Osteocyte (in vitro differentiated cells): ENCODE measurements around the gene CORO2B. TPM values are rescaled to one million over a fixed set of nuclear protein-coding genes. Genes with fewer than 3 reads are reported as not detected.
A peak's percentile ranks its signal among the peaks of the same experiment; 100 is the strongest.

Experiments
- DNase-seq: peaks from one replicate; pipeline ENCODE4 v3.0.0; 2021; ENCODE audit warnings: mixed read lengths; ENCODE audit not compliant: unreplicated experiment; ENCODE audit errors: extremely low spot score
- H3K27ac Mint-ChIP-seq: one replicate; pipeline ENCODE4 v1.8.0; 2021; ENCODE audit warnings: mild to moderate bottlenecking, mixed read lengths; ENCODE audit not compliant: unreplicated experiment
- H3K27me3 Mint-ChIP-seq: one replicate; pipeline ENCODE4 v1.8.0; 2021; ENCODE audit warnings: mixed read lengths; ENCODE audit not compliant: unreplicated experiment
- H3K36me3 Mint-ChIP-seq: one replicate; pipeline ENCODE4 v1.8.0; 2021; ENCODE audit warnings: mixed read lengths; ENCODE audit not compliant: unreplicated experiment
- H3K4me1 Mint-ChIP-seq: one replicate; pipeline ENCODE4 v1.8.0; 2021; ENCODE audit warnings: mixed read lengths; ENCODE audit not compliant: unreplicated experiment
- H3K4me3 Mint-ChIP-seq: one replicate; pipeline ENCODE4 v1.8.0; 2021; ENCODE audit warnings: mild to moderate bottlenecking, moderate library complexity, mixed read lengths; ENCODE audit not compliant: unreplicated experiment
- H3K9me3 Mint-ChIP-seq: one replicate; pipeline ENCODE4 v1.8.0; 2021; ENCODE audit warnings: mixed read lengths; ENCODE audit not compliant: unreplicated experiment
- total RNA-seq: library from RNA; stranded (reverse); gene quantifications from 2 replicates; pipeline ENCODE4 v1.2.1, GENCODE V29; 2021
- TF ChIP-seq, protein P1 (sequence below): fragments of 200-600 bp; sonication (generic); IDR thresholded peaks from 2 replicates; pipeline ENCODE4 v1.5.0; 2021; ENCODE audit warnings: antibody characterized with exemption, mild to moderate bottlenecking, moderate library complexity

Gene CORO2B
- total RNA-seq, 1 donor from 2014 or later, result 22.6 TPM

DNA sequence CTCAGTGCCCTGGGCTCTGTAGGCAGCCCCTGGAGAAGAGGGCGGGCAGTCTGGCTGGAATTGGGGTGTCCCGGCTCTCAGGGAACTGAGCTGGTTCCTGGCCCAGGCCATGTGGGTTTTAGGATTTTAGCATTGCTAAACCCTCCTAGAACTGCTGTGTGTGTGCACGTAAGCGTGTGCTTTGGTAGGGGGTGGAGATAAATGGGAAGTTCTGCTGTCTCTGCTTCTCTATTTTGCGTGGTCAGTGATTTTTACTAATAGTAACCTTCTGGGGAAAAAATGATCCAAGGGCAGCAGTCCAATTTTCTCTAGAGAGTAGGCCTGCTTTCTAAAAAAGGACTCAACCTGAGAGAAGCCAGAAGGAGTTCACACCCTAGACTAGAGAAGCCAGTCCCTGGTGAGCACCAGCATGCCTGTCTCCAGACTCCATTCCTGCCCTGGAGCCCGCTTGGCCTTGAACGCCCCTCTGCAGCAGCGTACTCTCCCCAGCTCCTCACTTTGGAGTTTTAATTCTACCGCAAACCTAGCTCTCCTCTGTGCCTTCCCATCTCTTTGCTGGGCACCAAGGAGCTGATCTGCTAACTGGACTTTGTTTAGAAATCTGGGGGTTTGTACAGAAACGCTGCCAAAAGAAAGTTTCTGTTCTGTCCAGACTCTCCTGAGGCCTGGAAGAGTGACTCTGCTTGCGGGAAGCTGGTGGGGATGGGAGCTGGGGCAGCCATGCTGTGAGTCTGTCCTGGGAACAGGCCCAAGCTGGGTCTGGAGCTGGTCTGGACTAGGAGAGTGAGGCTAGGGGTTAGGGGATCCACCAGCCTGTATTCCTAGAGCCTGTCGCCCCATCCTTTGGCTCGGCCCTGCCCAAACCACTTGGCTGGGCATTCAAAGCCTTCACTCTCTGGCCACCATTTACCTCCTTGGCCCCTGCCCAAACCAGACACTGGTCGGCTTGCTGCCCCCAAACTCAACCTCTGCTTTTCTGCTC lies 19.7 kb downstream of the CORO2B start:
- Mint-ChIP-seq H3K4me3 (no peak overlapping the region), H3K27me3 (no peaks in the 10 kb centered on the region), H3K9me3 (no peaks in the 10 kb centered on the region), H3K36me3 (no peaks in the 10 kb centered on the region), H3K4me1 (peaks cover 57% of the 10 kb centered on the region), H3K27ac (peak overlapping the region; percentile 15)
- no peak for DNase-seq
- TF ChIP-seq, protein P1, sequence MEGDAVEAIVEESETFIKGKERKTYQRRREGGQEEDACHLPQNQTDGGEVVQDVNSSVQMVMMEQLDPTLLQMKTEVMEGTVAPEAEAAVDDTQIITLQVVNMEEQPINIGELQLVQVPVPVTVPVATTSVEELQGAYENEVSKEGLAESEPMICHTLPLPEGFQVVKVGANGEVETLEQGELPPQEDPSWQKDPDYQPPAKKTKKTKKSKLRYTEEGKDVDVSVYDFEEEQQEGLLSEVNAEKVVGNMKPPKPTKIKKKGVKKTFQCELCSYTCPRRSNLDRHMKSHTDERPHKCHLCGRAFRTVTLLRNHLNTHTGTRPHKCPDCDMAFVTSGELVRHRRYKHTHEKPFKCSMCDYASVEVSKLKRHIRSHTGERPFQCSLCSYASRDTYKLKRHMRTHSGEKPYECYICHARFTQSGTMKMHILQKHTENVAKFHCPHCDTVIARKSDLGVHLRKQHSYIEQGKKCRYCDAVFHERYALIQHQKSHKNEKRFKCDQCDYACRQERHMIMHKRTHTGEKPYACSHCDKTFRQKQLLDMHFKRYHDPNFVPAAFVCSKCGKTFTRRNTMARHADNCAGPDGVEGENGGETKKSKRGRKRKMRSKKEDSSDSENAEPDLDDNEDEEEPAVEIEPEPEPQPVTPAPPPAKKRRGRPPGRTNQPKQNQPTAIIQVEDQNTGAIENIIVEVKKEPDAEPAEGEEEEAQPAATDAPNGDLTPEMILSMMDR, result no peak

- Mint-ChIP-seq H3K27me3 (no peaks in the 10 kb centered on the region), H3K4me1 (peaks cover 55% of the 10 kb centered on the region)
These were observed 20.4 kb downstream of the CORO2B start for GRCh38 chr15:68599153-68599545.

DNA sequence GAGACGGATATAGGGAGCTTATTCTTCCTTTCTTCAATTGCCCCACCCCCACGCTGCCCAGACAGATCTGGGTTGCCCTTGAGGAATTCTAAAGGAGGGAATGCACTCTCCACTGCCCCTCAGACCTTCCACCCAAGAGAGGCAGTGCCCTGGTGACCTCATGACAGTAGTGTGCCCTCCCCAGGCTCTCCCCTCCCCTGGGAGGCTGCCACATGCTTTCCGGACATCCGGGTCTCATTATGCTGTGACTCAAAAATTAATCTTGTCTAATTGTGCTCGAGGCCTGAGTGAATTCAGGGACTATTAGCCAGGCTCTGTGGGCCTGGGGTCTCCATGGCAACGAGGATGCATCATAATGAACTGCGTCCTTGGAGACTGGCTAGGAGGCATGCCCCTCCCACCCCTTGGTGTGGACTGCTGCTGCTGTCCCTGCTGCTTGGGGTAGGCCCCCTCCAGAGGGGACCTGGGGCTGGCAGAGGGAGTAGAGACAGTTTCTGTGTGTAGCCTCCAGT lies 20.8 kb downstream of the CORO2B start:
- Mint-ChIP-seq H3K9me3 (no peaks in the 10 kb centered on the region), H3K4me1 (peaks cover 52% of the 10 kb centered on the region), H3K27ac (peak overlapping the region; percentile 52), H3K36me3 (no peaks in the 10 kb centered on the region), H3K4me3 (no peak overlapping the region), H3K27me3 (no peaks in the 10 kb centered on the region)
- TF ChIP-seq, protein P1, result no peak
- no peak for DNase-seq

More at GRCh38 chr15:68599153-68599545, 20.4 kb downstream of the CORO2B start:
- Mint-ChIP-seq H3K27ac (peak overlapping the region; percentile 52), H3K9me3 (no peaks in the 10 kb centered on the region), H3K4me3 (no peak overlapping the region), H3K36me3 (no peaks in the 10 kb centered on the region)
- TF ChIP-seq, protein P1, result no peak
- no peak for DNase-seq

- no peaks in the 10 kb centered on the region for H3K9me3 Mint-ChIP-seq
- H3K4me1 Mint-ChIP-seq, result peaks cover 58% of the 10 kb centered on the region
- H3K27me3 Mint-ChIP-seq, result no peaks in the 10 kb centered on the region
- TF ChIP-seq, protein P1, result no peak
- DNase-seq, result no peak
- H3K4me3 Mint-ChIP-seq, result no peak overlapping the region
- H3K27ac Mint-ChIP-seq, result peak overlapping the region; percentile 68
- no peaks in the 10 kb centered on the region for H3K36me3 Mint-ChIP-seq
These were observed 22.7 kb downstream of the CORO2B start for GRCh38 chr15:68601206-68602197.
